Activated T-helper 9 cell treated with anti-CD3 and anti-CD28 coated beads, Interleukin-2, amount 50 U/mL, for 16 hours (primary cell): Measurements from ENCODE around the gene WNT9A.
"Not testable (repeated sequence)": the region's sequence is repeated elsewhere in the genome, so short reads cannot be mapped to it uniquely, and the experiment has no call there.

ENCODE experiments used
- DNase-seq: peaks from one replicate; pipeline ENCODE4 v3.0.0-alpha.2; 2020; ENCODE audit warnings: low read depth

The WNT9A gene

DNA sequence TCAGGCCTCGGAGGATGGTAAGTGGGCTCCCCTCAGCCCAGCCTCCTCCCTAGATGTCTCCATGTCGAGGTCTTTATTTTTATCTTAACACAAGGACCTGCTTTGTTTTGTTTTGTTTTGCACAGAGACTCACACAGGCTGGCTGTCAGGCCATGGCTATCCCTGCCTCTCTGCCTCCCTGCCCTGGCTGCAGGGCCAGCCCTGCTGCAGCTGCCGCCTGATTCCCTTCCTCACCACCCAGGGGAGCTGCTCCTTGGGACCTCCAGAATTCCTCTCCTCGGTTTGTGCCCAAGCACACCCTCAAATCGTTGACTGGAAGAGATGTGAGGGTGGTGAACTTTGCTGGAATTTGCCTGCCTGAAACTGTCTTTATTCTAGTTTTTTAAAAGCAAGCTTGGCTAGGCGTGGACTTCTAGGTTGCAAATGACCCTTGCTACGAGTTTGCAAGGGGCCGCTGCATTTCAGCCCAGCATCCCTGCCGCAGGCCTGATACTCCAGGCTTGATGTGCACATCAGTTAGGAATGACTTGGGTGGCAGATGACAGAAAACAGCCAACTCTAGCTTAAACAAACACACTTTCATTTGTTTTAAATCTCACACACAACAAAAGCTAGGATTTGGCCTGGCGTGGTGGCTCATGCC is 37.1 kb downstream of the WNT9A start:
- no peak for DNase-seq

- DNase-seq = not testable (repeated sequence)
Observed at GRCh38 chr1:227909923-227910328, 37.8 kb downstream of the WNT9A start.

- no peak for DNase-seq
Observed at GRCh38 chr1:227909188-227909587, 38.5 kb downstream of the WNT9A start.

DNA sequence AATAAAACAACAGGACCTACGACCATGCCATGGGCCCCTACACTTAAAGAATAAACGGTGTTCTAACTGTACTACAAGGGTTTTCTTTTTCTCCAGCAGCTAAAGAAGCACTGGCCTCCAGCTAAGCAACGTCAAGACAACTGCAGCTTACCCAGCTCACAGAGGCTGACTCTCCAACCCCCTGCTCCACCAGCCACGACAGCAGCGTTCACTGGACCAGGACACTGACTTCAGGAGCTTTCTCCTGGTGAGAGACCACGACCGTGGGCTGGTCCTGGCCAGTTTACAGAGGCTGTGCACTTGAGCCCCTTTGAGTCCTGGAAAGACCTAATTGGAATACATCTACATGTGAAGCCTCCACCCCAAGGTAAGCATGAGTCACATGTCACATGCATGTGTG is 39.4 kb downstream of the WNT9A start:
- DNase-seq = no peak

- DNase-seq = no peak
Observed at GRCh38 chr1:227907439-227908015, 40.2 kb downstream of the WNT9A start.

DNA sequence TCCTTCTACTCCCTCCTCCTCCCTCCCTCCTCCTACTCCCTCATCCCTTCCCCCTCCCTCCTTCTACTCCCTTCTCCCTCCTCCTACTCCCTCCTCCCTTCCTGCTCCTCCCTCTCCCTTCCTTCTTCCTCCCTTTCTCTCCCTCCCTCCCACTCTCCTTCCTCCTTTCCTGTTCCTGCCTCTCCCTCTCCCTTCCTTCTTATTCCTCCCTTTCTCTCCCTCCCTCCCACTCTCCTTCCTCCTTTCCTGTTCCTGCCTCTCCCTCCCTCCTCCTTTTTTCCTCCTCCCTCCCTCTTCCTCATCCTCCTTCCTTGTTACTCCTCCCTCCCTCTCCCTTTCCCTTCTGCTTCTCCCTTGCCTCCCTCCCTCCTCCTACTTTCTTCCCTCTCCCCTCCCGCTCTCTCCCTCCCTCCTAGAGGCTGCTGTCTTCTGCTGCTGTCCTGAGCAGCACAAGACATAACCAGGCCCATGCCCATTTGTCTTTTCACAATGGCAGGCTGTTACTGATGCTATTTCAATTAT is 41.1 kb downstream of the WNT9A start:
- DNase-seq = no peak

DNA sequence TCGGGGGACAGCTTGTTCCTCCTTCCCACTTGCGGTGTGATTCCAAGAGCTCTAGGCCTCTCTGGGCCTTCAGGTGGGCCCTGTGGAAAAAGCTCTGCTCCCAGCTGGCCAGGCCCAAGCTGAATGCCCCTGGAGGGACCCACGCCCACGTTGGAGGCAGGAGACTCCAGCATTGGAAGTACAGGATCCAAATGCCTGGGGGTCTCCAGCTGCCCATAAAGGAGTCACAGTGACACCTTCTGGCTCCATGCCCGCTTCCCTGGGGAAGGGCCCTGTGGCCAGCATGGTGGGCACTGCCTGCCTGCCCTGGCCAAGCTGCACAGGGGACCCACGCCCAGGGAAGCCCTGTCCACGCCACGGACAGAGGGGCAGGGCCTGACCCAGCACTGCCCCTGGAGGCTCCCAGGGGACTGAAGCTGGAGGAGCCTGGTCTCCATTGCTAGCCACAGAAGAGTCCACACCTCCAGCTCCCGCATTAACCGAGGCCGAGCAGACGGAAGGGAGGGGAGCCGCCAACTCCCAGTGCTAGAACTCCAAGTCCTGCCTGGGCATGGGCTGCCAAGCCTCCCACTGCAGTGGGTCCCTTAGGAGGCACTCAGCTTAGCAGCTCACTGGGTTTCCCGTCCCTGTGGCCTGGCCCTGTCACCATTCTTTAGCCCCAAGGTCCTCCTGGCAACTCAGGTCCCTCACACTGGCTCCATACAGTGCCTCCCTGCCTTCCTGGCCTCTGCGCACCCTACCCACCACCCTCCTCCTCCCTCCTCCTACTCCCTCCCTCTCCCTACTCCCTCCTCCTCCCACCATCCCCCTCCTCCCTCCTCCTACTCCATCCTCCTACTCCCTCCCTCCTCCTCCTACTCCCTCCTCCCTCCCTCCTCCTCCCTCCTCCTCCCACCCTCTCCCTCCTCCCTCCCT is 41.9 kb downstream of the WNT9A start:
- no peak for DNase-seq

DNA sequence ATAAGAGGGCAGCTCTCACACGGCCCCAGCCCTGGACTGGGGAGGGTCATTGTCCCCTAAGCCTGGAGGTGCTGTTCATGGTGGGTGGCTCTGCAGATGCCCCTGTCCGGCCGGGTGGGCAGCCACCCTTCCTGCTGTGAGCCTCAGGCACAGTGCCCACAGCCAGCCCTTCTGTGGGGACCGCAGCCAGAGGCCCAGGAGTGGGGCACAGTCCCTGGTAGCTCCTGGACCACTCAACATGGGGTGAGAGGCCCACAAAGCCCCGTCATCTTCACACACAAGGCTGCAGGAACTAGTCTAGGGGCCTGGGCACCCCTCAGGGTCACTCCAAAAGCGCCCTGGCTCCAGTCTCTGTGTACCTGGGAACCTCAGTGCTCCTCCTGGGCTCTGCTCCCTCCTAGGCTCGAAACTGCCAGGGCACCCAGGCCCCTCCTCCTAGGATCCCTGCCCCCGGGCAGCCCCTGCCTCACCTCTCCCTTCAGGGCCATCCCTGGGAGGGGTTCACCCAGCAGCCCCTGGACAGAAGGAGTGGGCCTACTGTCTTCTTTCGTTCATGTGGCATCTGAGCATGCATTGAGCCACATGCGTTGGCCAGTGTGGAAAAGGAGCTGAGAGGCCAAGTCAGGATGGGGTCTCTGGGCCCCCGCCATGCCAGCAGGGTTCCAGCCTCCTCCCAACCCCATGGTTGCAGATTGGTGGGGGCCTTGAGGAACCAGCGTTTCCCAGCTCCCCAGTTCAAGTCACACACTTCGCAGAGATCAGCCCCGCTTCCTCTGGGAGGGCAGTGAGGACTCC is 43.0 kb downstream of the WNT9A start:
- no peak for DNase-seq

DNA sequence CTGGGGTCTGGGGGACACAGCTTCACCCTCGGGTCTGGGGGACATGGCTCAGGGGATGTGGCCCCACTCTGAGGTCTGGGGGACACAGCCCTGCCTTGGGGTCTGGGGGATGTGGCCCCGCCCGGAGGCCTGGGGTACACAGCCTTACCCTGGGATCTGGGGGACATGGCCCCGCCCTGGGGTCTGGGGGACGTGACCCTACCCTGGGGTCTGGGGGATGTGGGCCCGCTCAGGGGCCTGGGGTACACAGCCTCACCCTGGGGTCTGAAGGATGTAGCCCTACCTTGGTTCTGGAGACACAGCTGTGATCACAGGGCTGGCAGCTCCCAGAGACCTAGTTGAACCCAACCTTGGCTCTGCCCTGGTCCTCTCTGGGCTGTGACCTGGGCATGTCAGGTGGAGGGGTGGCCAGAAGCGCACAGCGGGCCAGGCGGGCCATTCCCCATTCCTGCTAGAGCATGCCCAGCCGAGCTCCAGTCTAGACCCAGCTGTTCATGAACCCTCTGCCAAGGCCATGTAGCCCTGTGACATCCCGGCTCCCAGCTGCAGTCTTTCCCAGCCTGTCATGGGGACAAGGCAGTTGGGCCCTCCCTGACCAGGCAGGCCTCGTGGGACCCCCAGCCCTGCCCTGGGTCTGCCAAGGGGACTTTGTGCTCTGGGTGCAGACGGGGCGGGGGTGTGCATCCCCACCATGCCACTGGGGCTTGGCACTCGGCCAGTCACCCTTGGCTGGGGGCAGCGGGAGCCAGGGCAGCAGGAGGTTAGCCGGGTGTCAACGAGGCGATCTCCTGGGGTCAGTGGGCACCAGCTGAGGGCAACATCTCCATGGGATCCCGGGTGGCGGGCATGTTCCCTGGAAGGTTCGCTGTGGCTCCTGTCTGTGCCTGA is 43.9 kb downstream of the WNT9A start:
- no peak for DNase-seq

- no peak for DNase-seq
Observed at GRCh38 chr1:227903061-227903521, 44.6 kb downstream of the WNT9A start.

DNA sequence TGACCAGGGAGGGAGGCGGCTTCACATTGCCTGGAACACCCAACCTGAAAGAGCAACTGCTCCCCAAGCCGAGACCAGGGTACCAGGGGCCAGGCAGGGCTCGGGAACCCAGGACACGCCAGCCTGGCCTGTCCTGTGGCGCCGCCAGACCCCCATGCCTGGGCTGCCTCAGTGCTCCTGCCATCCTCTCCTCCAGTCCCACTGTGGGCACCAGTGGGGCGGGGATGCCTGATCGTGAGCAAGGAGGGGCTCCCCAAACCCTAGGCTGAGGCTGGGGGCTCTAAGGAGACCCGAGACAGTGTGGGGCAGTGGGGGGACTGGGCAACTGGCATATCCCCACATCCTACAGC is 45.1 kb downstream of the WNT9A start:
- DNase-seq = no peak

- no peak for DNase-seq
Observed at GRCh38 chr1:227901906-227902640, 45.7 kb downstream of the WNT9A start.

DNA sequence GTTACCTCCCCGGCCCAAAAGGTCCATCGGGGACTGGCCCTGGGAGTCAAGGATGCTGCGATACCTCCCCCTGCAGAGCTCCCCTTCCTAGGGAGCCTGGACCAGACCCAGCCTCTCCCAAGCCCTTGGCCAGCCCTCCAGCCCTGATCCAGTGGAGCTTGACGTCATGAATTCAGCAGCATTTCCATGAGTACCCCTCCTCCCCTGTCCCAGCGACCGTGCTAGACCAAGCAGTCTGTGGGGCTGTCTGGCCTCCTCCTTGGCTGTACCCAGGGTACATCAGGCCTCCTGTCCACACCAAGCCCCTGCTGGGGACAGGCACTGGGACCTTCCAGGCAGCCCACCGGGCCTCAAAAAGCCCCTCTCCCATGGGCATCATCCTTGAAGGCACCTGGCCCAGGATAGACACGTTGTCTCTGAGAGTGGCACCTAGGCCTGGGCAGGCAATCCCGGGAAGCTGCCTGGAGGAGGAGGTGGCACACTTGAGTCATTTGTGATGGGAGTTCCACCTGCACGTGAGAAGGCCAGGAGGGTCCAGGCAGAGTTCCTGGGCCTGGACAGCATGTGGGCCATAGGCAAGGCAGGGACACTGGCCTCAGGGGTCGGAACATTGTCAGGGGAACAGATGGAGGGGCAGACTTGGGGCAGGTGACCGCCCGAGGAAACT is 46.4 kb downstream of the WNT9A start:
- DNase-seq = no peak

- no peak for DNase-seq
Observed at GRCh38 chr1:227900571-227901051, 47.1 kb downstream of the WNT9A start.

DNA sequence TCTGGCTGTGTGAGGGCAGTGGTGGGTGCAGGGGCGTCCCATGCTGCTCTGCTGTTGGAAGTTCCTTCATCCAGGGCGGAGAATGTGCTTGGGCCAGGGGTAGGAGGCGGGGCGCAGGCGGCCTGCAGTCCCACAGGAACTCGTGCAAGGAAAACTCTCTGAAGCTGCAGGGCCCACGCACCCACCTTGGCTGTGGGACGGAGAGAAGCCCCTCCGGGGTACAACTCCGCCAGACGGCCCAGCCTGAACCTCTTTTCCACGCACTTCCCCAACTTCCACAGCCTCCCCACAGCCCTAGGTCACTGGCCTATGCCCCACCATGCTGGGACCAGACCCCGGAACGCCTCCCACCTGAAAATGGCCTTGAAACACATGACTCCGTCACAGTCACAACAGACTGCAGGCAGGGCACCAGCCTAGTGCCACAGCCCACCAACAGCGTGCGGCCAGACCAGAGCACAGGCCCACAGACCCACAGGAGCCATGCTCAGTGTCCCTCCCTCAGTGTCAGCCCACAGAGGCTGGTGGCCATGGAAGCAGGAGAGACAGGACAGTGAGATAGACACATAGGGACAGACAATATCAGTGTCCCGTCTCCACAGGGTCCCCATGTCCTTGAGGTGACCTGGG is 47.8 kb downstream of the WNT9A start:
- no peak for DNase-seq

GRCh38 chr1:227899141-227899819 is 48.5 kb downstream of the WNT9A start:
- DNase-seq = no peak

DNA sequence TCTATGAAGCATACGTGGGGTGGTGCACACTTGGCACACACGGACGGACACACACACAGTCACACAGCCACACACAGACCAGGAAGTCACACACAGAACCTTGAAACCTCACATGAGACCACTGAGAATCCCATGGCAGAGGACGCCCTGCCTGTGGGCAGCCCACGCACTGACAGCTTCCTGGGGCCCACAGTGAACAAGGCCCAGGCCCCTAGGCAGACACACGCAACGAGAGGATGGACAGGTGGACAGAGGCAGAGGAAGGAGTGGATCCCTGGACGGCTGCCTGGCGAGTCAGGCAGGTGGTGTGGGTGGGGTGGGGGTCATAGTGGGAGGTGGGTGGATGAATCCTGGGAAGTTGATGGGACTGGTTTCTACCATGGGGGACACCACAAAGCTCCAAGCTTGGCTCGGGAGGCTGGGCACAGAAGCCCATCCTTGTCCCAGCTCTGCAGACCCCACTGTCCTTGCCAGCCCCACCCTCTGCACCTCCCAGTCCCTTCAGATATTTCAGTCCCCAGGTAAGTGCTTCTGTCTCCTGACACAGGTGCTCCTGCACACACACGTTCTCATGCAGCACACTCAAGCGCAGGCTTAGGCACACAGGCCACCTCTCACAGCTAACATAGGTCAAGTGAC is 49.1 kb downstream of the WNT9A start:
- no peak for DNase-seq
